ENCODE results near the gene PKIB. TPM values are rescaled to one million over a fixed set of nuclear protein-coding genes. Genes with fewer than 3 reads are reported as not detected.

PKIB gene
- total RNA-seq, 4 donors from 2014 or later: 0.57 to 13.4 (median 2.4) TPM

- TF ChIP-seq, protein P1, sequence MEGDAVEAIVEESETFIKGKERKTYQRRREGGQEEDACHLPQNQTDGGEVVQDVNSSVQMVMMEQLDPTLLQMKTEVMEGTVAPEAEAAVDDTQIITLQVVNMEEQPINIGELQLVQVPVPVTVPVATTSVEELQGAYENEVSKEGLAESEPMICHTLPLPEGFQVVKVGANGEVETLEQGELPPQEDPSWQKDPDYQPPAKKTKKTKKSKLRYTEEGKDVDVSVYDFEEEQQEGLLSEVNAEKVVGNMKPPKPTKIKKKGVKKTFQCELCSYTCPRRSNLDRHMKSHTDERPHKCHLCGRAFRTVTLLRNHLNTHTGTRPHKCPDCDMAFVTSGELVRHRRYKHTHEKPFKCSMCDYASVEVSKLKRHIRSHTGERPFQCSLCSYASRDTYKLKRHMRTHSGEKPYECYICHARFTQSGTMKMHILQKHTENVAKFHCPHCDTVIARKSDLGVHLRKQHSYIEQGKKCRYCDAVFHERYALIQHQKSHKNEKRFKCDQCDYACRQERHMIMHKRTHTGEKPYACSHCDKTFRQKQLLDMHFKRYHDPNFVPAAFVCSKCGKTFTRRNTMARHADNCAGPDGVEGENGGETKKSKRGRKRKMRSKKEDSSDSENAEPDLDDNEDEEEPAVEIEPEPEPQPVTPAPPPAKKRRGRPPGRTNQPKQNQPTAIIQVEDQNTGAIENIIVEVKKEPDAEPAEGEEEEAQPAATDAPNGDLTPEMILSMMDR (IDR thresholded peaks at IDR 0.05; ENCODE audit: low read depth): no peak
These were observed 53.8 kb downstream of the PKIB start for GRCh38 chr6:122663981-122664380.

GRCh38 chr6:122665929-122666328 is 55.7 kb downstream of the PKIB start:
- TF ChIP-seq, protein P1 (IDR thresholded peaks at IDR 0.05; ENCODE audit: low read depth): no peak

DNA sequence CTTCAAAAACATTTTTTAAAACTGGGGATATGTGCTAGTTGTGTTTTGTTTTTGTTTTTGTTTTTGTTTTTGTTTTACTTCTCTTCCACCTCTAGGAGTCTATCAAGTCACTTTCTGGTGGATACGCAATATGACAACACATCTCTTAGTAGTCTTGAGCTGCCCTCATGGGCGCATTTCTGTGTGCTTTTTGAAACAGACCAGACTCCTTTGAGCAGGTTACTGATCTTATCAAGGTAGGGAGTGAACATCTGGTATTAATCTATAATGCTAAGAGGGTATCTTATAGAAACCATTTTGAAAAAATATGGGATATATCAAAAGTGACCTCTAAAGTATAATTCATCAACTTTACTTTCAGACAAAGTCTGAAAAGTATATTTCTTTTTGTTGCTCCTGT is 56.2 kb downstream of the PKIB start:
- TF ChIP-seq, protein P1 (IDR thresholded peaks at IDR 0.05; ENCODE audit: low read depth): no peak

DNA sequence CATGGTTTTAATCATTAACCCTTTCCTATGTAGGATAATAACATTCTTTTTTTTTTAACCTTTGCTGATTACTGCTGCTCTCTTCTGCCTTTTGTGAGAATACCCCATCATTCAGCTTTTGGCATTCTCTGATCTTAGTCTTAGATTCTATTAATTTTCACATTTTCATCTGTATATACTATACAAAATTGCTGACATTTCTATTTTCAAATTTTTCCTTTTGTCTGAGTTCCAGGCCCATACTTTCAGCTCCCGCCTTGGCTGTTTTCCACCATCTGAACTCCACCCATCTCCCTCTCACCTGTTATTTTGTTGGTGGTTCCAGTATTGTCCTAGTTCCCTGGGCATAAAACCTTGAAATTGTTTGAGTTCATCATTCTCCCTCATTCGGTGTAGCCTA is 59.2 kb downstream of the PKIB start:
- TF ChIP-seq, protein P1 (IDR thresholded peaks at IDR 0.05; ENCODE audit: low read depth): no peak

- TF ChIP-seq, protein P1 (IDR thresholded peaks at IDR 0.05; ENCODE audit: low read depth): no peak
These were observed 59.7 kb downstream of the PKIB start for GRCh38 chr6:122669868-122670267.

DNA sequence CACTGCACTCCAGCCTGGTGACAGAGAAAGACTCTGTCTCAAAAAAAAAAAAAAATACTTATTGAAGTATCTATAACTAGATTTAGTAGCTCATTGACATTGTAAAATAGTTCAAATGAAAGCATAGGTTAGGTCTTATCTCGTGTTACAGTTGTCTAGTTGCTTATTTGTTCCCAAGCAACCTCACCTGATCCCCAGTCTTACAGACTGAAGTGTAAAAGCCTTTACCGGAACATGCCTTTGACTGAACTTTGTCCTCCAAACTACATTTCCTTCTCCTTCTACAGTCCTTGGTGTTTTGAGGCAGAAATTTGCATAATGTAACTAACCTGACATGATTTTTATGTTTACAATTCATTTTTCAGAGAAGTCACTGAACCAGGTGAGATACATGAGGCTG is 61.0 kb downstream of the PKIB start:
- TF ChIP-seq, protein P1 (IDR thresholded peaks at IDR 0.05; ENCODE audit: low read depth): no peak

GRCh38 chr6:122673343-122673961 is 63.2 kb downstream of the PKIB start:
- TF ChIP-seq, protein P1 (IDR thresholded peaks at IDR 0.05; ENCODE audit: low read depth): no peak

All from subcutaneous adipose tissue (tissue), 4 donors.